ENCODE measurements around the gene C20orf141.
"Not testable (repeated sequence)": the region's sequence is repeated elsewhere in the genome, so short reads cannot be mapped to it uniquely, and the experiment has no call there.

C20orf141 gene, protein sequence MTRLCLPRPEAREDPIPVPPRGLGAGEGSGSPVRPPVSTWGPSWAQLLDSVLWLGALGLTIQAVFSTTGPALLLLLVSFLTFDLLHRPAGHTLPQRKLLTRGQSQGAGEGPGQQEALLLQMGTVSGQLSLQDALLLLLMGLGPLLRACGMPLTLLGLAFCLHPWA

DNA sequence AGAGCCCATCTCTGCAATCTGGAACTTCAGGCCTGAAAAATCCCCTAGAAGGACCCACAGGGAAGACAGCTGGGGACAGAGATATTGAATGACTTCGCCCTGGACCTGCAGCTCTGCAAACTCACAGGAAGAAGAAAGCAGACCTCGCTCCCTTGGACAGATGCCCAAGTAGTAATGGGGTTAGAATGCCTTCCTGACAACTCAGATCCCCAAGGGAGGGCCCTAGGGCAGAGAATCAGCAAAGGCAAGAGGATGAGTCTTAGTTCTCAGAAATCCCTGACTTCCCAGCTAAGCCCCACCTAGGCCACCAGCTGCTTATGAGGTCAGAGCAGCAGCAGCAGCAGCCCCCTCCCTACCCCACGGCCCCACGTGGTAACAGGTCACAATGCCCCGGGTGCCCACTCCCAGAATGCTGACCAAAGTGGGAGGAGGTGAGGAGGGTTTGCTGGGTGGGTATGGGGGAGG, at the start of gene C20orf141:
Gene C20orf141 (plus strand): TSS at position 401 of the 465 bp plus-strand sequence. CDS start 198 bp downstream, outside the sequence.
- DNase-seq (ENCODE audit: low read depth in 2 of 2): no peak

DNA sequence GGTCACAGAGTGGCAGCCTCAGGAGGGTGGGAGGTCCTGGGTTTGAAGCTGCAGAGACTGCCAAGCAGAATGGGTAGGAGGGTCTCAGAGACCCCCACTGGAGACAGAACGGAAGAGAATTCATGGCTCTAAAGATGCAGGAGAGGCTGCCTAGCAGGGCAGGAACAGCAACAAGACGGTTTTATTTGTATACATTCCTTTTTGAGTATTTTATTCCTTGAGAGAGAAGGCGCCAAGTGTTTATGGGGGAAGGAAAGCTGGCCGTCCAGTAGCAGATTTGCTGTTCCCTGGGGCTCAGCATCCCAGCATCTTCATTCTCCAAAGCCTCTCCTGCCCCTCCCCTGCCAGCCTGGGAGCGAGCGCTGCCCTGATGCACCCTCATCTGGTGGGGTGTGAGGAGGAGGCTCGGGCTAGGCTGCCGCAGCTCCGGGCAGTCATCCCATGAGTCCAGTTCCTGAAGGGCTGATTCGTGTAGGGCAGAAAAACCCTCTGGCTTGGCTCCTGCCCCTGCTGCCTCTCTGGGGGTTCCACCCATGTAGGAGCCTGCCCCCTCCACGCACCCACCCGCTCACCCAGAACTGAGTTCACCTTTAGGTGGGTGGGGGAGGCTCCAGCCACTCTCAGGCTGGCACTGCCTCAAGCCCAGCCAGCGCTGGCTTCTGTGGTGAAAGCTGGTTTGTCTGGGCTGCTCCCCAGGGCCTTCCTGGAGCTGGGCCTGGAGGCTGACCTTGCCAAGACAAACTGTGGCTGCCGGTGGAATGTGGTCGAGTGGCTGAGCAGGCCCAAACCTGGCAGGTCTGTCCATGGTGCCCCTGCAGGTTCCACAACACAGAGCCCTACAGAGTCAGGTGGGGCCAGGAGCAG, 46.8 kb upstream of the C20orf141 start:
- DNase-seq (ENCODE audit: low read depth in 2 of 2): no peak

DNA sequence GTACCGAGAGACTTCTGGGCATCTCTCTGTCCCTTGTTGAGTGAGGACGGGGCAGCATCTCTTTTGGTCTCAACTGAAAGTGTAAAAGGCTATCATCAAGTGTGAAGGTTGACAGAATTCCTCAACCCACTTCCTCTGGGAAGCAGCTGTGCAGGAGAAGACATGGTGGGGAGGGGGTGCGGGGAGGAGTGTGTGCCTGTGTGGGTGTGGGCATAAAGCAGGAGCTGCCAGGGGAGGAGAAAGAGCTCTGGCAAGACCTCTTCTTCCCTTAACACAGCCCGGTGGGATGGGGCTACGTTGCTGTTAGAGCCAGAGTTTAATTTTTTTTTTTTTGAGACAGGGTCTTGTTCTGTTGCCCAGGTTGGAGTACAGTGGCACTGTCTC, 46.2 kb upstream of the C20orf141 start:
- no peak for DNase-seq (ENCODE audit: low read depth in 2 of 2)

DNA sequence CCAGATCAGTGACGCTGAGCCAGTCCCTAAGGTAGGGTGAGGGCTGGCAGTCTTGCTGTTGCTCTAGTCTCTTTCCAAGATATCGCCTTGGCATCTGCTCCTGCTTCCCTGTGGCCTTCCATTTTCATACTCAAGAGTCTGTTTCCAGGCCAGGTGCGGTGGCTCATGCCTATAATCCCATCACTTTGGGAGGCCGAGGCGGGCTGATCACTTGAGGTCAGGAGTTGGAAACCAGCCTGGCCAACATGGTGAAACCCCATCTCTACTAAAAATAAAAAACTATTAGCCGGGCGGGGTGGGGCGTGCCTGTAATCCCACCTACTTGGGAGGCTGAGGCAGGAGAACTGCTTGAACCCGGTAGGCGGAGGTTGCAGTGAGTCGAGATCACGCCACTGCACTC, 44.7 kb upstream of the C20orf141 start:
- not testable (repeated sequence) for DNase-seq (ENCODE audit: low read depth in 2 of 2)

DNA sequence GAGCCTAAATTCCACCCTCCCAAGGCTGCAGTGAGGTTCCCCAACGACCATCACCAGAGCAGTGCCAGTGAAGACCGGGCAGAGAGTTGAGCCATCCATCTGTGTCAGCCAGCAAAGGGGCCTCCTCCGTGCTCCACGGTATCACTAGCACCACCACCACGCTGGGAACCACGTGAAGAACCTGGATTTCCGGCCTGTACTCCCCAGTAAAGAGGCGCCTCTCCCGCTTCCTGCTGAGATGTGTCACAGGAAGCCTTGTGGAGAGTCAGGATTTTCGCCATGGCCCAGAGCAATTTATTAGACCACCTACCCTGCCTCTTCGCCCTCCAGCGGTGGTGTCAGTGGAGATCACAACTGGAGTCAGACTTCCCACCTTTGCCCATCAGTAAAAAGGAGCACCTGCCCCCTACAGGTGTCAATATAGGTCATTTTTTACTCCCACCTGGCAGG, 43.1 kb upstream of the C20orf141 start:
- no peak for DNase-seq (ENCODE audit: low read depth in 2 of 2)

DNA sequence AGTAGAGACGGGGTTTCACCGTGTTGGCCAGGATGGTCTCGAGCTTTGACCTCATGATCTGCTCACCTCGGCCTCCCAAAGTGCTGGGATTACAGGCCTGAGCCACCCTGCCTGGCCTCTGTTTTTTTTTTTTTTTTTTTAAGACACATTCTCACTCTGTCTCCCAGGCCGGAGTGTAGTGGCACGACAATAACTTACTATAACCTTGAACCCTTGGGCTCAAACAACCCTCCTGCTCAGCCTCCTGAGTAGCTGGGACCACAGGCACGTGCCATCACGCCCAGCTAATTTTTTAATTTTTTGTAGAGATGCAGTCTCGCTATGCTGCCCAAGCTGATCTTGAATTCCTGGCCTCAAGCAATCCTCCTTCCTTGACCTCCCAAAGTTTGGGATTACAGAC, 41.0 kb upstream of the C20orf141 start:
- no peak for DNase-seq (ENCODE audit: low read depth in 2 of 2)

DNA sequence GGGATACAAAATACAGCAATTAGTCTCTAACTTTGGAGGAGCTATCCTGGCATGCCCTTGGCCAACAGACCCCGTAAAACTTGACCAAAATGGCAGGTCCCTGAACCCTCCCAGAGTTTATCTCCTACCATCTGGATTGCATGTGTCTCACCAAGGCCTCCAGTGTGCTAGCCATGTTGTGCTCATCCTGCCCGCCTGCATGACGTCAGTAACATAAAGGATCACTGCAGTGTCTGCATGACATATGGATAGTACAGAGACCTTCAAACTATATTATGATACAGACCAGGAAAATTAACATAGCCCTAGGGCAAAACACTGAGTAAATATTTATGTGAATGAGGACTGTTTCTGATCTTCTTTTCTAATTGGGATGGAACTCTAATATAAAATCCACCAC, 39.6 kb upstream of the C20orf141 start:
- DNase-seq (ENCODE audit: low read depth in 2 of 2): no peak

DNA sequence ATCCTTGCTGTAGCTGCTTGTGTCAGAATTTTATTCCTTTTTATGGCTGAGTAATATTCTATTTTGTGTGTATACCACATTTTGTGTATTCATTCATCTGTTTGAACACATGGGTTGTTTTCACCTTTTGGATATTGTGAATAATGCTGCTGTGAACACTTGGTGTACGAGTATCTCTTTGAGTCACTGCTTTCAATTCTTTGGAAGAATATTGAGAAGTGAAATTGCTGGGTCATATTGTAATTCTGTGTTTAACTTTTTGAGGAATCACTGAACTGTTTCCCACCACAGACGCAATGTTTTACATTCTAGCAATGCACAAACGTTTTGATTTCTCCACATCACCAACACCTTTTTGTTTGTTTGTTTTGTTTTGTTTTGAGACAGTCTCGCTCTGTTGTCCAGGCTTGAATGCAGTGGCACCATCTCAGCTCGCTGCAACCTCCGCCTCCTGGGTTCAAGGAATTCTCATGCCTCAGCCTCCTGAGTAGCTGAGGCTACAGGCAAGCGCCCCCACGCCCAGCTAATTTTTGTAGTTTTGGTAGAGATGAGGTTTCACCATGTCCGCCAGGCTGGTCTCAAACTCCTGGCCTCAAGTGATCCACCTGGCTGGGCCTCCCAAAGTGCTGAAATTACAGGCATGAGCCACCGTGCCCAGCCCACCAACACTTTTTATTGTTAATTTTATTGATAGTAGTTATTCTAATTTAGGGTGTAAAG, 36.0 kb upstream of the C20orf141 start:
- no peak for DNase-seq (ENCODE audit: low read depth in 2 of 2)

DNA sequence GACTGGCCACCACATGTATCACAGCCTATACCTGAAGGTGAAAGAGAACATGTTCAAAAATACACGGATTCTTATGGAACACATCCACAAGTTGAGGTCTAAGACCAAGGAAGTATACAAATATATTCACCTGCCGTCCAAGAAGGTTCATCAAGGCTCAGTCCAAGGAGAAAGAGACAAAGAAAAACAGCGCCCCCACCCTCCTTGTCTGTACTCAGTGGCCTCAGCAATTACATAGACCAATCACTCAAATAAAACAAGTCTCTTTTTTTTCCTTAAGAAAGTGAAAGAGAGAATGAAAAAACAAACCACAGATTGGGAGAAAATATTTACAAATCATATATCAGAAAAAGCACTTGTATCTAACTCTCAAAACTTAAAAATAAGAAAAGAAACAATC, 33.8 kb upstream of the C20orf141 start:
- no peak for DNase-seq (ENCODE audit: low read depth in 2 of 2)

DNA sequence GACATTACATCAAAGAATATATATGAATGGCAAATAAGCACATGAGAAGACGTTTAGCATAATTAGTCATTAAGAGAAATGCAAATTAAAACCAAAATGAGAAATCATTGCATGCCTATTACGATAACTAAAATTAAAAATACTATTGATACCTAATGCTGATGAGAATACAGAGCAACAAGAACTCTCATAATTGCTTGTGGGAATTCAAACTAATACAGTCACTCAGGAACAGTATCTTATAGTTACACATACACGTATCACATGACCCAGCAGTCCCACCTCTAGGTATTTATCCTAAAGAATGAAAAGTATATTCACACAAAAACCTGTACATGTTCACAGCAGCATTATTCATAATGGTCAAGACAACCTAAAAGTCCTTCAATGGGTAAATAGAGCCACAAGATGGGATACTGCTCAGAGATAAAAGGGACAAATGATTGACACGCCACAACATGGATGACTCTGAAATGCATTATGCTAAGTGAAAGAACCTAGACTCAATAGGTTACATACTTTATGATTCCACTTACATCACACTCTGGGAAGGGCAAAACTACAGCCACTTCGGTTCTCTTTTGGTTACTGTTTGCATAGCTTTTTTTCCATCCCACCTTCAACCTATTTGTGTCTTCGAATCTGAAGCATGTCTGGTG, 30.8 kb upstream of the C20orf141 start:
- no peak for DNase-seq (ENCODE audit: low read depth in 2 of 2)

DNA sequence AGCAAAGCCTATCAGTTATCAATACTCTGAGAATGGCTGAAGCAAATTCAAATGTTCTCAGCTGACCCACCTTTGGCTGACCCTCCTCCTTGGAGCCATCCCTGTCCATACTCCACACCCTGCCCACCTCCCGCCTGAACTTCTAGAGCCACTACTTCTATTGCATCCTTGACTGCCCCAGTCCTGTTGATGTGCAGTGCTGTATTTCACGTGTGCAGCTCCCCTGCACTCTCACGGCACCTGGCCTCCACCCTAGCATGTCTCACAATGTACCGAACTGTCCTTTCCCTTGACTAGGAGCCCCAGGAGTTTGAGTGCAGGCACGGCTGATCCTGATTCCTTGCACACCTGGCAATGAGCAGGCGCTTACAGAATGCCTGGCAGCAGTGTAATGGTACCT, 21.3 kb upstream of the C20orf141 start:
- DNase-seq (ENCODE audit: low read depth in 2 of 2): no peak

DNA sequence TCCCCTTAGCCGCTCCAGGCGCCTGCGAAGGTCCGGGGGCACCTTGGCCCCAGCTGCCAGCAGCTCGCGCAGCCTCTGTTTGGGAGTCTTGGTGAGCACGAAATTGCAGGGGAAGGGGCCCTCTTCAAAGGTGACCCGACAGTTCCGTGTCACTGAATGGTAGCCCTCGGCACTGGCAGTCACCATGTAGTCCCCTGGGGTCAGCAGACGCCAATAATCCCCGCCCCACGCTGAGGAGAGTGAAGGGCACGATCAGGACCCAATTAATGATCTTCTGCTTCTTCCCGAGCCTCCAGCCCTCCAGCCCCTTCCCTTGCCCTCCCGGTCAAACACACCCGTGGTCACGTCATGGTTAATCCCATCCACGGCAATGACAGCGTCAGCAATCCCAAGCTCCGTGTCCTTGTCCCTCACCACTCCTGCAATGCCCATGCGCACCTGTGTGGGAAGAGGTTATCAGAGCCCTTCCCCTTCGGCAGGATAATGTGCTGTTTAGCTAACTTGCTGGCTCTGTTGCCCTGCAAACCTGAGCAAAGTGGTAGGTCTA, 20.5 kb upstream of the C20orf141 start:
- no peak for DNase-seq (ENCODE audit: low read depth in 2 of 2)

DNA sequence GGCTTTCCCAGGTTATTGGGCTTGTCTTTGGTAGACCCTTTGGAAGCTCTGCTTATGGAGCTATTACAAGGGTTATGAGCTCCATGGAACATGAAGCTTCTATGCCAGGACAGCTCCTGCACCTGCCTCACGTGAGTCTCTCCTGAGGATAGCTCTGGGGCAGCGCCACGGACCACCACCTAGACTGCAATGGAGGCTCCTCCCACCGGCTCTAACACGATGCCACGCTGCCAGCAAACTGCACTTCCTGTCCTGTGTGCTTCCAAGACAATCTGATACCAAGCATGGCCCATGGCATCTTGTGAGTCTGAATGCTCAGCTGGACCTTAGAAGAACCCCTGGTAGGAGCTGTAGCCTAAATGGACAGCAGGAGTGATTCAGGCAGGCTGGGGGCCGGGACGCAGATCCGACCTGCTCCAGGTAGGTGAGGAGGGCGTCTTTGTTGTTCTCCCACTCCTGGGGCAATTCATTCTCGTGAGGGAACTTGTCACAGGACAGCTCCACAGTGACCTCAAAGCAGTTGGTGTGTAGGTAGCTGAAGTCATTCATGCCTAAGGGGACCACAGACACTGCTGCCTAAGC, 19.8 kb upstream of the C20orf141 start:
- no peak for DNase-seq (ENCODE audit: low read depth in 2 of 2)

DNA sequence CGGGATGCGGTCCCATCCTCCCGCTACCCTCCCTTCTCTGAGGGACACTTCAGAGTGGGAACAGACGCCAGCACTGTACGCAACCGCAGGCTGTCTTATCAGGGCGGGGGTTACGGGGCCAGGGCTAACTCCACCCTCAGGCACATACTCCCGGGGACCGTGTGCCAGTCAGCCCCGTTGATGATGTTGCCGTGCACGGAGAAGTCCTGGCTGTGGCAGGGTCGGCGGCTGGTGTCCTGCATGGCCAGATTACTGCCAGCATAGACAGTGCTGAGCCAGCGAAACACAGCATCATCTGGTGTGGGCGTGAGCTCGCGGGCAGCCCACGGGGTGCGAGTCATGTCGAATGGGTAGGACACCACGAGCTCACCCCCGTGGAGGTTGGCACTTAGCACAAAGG, 19.3 kb upstream of the C20orf141 start:
- no peak for DNase-seq (ENCODE audit: low read depth in 2 of 2)

DNA sequence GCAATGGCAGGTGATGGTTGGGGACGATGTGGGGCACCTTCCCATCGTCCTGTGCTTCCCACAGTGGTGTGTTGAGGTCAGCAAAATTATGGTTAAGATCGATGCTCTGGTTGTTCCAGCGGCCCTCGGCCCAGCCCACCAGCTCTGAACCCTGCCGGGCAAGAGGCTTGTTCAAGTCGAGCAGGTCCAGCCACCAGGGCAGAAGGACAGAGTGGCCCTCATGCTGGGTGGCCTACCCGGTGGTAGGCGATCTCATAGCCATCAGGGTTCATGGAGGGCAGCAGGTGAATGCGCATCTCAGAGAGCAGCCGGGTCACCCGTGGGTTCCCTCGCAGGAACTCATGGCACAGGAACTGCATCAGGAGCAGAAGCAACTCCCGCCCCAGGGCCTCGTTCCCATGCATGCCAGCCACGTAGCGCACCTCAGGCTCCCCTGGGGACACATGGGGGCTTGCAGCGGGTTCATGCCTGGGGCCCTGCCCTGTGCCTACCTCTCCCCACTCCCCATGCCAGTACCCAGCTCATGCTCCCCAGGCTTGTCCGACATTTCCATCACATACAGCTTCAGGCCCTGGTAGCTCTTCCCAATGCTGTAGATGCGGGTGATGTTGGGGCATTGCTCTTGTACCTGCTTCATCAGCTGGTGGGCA, 18.7 kb upstream of the C20orf141 start:
- no peak for DNase-seq (ENCODE audit: low read depth in 2 of 2)

DNA sequence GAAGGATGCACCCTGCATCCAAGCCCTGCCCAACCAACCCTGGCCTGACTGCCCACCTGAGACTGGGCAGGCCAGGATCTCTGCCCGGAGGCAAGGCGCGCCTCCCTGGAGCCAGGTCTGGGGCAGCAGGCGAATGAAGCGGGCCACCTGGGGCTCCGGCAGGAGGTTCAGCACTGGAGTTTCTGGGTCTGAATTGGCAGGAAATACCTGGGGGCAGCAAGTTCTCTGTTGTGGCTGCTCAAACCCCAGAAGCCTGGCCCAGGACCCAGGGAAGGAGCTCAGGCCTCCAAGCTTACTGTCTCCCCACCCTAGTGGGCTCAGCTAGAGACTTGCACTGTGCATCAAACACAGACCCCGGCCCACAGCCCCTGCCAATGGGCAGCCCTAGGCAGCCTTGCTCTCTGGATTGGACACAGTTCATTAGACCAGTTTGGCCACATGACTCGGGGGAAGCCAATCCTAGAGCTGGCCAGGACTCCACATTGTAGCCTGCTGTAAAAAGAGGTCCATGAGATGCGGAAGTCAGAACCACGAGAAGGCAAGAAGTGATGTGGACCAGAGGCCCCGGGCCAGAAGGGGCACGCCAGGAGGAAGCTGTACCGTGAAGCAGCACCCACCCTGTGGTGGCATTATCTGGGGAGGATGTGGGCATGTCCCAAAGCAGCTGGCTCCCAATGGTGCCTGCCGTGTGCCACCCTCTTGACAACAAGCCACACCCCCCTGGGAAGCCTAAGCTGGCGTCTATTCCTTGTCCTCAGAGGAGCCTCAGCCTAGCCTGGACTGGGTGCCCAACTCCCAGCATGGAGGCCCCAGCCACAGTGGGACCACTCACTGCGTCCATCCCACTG, 17.4 kb upstream of the C20orf141 start:
- DNase-seq (ENCODE audit: low read depth in 2 of 2): no peak

DNA sequence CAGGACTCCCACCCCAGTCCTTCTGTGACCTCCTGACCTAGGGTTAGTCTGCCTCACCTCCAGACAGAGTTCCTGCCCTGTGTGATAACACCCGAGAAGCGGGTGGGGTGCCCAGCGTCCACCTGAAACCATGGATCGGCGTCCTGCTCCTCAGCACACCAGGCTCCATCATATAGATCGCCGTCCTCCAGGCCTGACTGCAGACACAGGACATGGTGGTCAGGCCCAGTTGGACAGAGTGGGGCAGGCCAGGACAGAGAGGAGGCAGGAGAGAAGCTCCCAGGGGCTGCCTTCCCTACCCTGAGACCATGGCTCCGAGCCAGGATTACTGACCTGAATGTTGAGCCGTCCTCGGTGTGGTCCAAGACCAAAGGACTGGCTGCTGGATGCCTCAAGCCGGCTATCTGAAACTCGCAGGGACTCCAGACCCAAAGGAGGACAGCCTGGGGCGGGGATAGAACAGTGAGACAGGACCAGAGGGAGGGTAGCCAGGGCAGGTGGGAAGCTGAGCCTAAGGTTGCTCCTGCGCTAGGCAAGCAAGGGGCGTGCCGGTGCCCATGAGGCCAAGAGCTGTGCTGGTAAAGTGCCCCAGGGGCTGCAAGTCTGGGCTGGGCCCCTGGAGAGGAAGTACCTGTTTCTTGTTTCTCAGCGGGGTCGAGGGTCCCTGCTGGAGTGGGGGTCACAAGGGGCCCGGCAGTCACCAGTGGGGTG, 16.5 kb upstream of the C20orf141 start:
- DNase-seq (ENCODE audit: low read depth in 2 of 2): no peak

DNA sequence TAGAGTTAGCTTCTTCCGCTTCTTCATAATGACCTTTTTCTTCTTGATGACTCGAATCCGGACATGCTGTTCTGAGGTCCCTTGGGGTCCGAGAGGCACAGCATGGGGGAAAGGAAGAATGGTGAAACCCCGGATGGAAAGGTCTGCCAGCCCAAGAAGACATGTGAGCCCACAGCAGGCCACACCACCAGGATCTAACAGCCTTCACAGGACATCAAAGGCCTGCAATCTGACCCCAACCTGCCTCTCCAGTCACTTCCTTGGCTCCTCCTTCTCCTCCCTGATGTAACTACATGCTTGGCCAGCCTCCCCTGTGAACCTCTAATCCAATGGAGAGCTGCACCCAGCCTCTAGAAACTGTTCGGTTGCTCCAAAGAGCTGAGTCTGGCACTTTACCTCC, 16.0 kb upstream of the C20orf141 start:
- no peak for DNase-seq (ENCODE audit: low read depth in 2 of 2)

DNA sequence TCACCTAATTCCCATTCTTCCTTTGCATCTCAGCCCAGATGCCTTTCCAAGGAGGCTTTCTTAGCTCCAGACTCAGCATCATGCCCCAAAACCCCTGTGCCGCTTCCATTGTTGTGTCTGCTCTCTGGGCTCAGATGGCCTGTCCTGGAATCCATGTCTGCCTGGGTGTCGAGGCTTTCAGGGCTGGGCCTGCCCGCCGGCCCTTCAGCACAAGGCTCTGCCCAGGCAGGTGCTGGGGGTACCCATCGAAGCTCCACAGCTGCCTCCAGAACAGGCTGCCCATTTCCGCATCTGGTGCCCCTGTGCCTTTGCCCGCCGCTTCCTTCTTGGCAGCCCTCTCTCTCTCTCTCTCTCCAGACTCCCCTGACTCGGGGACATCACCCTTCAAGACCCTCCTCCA, 15.5 kb upstream of the C20orf141 start:
- DNase-seq (ENCODE audit: low read depth in 2 of 2): no peak
